Cardiac atrium fibroblast (primary cell): ENCODE data around the gene RALGPS1. TPM values are rescaled to one million over a fixed set of nuclear protein-coding genes. Genes with fewer than 3 reads are reported as not detected.

Experiments used
- total RNA-seq: library from RNA; depleted of rRNA; stranded (reverse); fragments of >200 nt; gene quantifications from 2 replicates; pipeline ENCODE4 v1.2.3, GENCODE V29; 2015

Gene RALGPS1
- total RNA-seq: 0.65 and 0.72 TPM in 2 replicates

GRCh38 chr9:126914458-126915280 is at the start of gene RALGPS1:
RALGPS1 (plus strand) TSS chr9:126914782; CDS start chr9:126962290, 47,508 bp downstream.

GRCh38 chr9:127122176-127123063 is 207.8 kb downstream of the RALGPS1 start, which contains the start of gene ANGPTL2:
ANGPTL2 (minus strand) TSS chr9:127122635; CDS start chr9:127108731, 13,904 bp downstream.

GRCh38 chr9:127264462-127265219 is 350.1 kb downstream of the RALGPS1 start, which contains the start of gene GARNL3:
GARNL3 (plus strand) TSS chr9:127264774; CDS start chr9:127264878, 104 bp downstream.

Other genes starting within 250 kb of the RALGPS1 start
- 5.2 and 6.8 TPM in 2 replicates for gene ZBTB43, start 109.7 kb upstream of the RALGPS1 start, total RNA-seq
- gene ZBTB34, start 54.1 kb upstream of the RALGPS1 start, total RNA-seq: 6.1 and 6.2 TPM in 2 replicates
- gene ANGPTL2, start 207.9 kb downstream of the RALGPS1 start, total RNA-seq: 52.0 and 71.5 TPM in 2 replicates